HG02763 (cell line): ENCODE results near the gene TTC39A.
"Not testable (repeated sequence)": the region's sequence is repeated elsewhere in the genome, so short reads cannot be mapped to it uniquely, and the experiment has no call there.

Source experiments
- ATAC-seq: cut with Tn5 transposase; IDR thresholded peaks from one replicate; pipeline ENCODE4 v1.9.1; 2021; ENCODE audit warnings: mild to moderate bottlenecking, moderate library complexity; ENCODE audit not compliant: unreplicated experiment

Gene TTC39A

DNA sequence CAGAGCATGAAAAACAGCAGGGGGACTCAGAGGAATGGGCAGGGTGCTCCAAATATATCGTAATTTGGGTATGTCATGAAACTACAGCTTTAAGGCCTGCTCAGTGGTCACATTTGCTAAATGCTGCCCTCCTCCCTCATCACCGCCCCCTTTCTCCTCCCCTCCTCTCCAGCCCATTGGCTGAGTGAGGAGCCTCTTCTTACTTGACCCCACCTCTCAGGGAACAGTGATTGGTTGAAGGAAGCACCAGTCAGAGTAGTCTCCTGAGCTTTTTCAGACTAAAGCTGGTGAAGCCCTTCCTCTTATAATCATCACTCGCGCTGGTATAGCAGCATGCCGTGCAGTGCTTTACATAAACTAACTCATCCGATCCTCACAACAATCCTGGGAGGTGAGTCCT lies 10.0 kb upstream of the TTC39A start:
- ATAC-seq, result no peak

DNA sequence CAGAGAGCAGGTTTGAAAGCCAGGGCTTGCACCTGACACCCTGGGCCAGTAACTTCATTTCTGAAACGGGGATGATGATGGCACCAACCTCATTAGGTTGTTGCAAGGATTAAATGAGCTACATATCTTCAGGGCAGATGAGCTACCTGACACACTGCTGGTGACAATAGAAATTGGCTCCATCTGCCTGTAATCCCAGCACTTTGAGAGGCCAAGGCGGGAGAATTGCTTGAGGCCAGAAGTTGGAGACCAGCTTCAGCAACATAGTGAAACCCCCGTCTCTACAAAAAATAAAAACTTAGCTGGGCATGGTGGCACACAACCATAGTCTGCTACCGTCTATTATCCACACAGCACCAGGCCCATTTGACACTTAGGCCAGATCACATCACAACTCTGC lies 6.3 kb upstream of the TTC39A start:
- no peak for ATAC-seq

- no peak for ATAC-seq
Observed at GRCh38 chr1:51336004-51336403, 5.6 kb upstream of the TTC39A start.

DNA sequence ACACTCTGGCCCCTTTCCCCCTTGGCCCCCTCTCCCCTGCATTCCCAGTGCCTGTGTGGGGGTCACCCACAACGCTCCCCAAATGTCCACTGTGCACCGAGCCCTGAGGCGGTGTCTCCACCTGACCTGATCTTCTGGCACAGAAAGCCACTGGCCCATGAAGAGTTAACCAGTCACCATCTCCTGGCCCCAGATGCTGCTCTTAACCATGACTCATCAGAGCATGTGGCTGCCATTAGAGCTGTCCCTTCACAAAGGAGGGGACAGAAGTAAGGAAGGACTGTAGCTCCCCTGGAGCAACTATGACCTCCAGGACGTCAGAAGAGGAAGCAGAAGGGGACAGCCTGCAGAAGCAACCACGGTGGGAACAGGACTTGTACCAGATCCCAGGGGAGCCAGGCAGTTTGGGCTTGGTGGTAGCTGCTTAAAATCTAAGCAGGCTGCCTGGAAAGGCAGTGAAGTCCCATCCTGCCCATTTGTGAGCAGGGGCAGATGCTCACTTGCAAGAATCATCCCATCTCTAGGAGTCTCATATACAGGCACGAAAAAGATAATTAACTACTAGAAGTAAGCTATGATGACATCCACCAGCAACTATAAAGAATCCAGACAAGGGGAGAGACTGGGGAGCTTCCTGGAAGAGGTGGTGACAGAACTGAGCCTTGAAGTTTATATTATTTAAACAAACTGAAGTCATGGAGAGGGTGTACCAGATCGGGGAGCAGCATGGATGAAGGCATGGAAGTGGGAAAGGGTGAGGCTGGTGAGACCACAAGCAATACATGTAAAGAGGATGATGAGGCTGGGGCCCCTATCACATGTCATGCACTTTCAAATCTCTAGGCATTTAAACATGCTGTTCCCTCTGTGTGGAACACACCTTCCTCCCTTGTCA lies 1.1 kb upstream of the TTC39A start:
- no peak for ATAC-seq

GRCh38 chr1:51329443-51330325 lies 678 bp downstream of the TTC39A start:
- ATAC-seq, result no peak

- no peak for ATAC-seq
Observed at GRCh38 chr1:51328926-51329325, 1.4 kb downstream of the TTC39A start.

- no peak for ATAC-seq
Observed at GRCh38 chr1:51328279-51328678, 2.1 kb downstream of the TTC39A start.

- no peak for ATAC-seq
Observed at GRCh38 chr1:51327386-51327785, 3.0 kb downstream of the TTC39A start.

- no peak for ATAC-seq
Observed at GRCh38 chr1:51326839-51327238, 3.5 kb downstream of the TTC39A start.

DNA sequence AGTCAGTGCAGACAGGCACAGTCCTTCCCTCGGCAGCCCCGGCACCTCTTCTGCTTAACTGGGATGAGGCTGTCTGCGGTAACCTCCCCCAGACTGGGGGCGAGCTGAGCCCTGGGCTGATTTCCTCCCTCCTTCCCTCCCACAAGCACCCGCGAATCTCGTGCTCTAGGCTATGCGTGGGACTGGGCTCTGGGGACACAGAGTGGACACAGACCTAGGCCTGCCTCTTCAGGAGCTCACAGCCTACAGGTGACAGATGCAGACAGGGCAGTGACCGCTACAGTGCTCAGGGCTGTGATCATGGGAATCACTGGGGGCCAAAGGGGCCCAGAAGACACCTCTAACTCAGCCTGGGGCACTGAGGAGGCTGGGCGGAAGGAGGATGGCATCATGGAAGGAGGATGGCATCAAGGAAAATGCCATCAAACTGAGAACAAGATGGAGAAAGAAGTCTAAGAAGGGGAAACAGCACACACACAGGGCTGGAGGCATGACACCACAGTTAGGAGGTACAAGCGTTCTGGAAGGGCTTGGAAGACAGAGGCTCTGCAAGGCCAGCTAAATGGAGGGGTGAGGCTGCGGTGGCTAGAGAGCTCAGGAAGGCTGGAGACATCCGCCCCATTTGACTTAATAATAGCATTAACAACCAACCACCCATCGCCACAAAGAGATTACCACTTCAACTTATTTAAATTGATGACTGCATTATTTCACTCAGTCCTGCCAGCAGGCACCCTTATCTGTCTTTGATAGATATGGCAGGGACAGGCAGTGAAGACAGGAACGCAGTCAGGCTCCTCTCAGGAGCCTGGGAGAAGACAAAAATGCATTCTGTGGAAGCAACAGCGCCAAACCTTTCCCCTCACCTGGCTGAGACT lies 4.2 kb downstream of the TTC39A start:
- ATAC-seq, result no peak

- ATAC-seq, result no peak
Observed at GRCh38 chr1:51325391-51325790, 5.0 kb downstream of the TTC39A start.

DNA sequence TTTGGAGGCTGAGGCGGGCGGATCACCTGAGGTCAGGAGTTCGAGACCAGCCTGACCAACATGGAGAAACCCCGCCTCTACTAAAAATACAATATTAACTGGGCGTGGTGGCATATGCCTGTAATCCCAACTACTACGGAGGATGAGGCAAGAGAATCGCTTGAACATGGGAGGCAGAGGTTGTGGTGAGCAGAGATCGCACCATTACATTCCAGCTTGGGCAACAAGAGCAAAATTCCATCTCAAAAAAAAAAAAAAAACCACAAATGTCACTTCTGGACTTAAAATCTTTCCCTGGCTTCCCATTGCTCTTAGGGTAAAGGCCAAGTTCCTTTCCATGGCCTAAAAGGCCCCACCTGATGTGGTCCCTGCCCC lies 5.4 kb downstream of the TTC39A start:
- not testable (repeated sequence) for ATAC-seq

DNA sequence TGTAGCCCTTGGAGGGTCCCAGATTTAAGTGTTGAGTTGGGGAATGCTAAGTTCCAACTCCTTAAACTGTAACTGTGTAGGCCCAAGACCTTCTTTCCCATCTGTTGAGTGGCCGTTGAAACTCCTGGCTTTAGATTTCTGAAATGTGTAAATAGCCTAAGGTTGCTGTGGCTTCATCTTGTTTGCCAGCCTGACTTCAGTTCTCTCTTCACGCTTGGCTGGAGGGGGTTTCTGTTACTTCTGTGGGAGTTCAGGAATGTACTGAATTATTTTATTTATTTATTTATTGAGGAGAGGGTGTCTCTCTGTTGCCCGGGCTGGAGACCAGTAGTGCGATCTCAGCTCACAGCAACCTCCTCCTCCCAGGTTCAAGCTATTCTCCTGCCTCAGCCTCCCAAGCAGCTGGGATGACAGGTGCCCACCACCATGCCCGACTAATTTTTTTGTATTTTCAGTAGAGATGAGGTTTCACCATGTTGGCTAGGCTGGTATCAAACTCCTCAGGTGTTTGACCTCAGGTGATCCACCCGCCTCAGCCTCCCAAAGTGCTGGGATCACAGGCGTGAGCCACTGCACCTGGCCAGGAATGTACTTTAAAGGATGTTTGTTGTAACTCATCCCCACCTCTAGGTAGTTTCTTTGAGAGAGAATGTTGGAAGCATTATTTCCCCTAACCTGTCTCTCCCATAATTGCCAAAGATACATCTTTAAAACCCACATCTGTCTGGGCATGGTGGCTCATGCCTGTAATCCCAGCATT lies 5.9 kb downstream of the TTC39A start:
- ATAC-seq, result no peak

DNA sequence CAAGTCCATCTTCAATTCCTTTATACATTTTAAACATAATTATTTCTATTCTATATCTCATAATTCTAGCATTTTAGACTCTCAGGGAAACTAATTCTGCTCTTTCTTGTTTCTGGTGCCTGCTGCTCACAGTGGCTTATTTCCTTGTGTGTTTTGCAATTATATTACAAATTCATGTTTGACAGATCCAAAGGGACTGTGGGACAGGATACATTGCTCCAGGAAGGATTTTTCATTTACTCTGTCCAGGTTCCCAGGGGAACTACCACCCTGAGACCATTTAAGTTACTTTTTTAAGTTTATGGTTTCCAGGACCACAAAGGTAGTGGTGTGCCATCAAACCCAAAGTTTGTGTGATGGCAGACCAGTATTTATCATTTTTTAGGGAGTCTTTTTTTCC lies 6.6 kb downstream of the TTC39A start:
- ATAC-seq, result no peak

- ATAC-seq, result no peak
Observed at GRCh38 chr1:51322417-51323101, 7.8 kb downstream of the TTC39A start.

DNA sequence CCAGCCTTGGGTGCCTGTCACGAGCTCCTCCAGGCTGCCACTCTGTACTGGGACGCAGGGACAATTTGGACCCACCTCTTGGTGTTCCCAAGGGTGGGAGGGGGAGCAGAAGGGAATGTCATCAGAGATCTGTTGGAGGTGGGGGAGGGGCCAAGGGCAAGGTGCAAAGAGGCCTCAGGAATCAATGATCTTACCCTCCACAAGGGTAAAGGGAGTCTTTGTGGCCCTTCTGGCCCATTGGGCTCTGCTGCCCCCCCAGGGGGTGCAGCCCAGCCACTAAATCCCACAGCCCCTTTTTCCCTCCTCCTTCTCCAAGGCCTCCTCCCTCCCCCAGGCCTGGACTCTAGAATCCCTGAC lies 8.5 kb downstream of the TTC39A start:
- ATAC-seq, result no peak

GRCh38 chr1:51320967-51321923 lies 9.1 kb downstream of the TTC39A start:
- ATAC-seq, result no peak

- ATAC-seq, result no peak
Observed at GRCh38 chr1:51317798-51318197, 12.6 kb downstream of the TTC39A start.

GRCh38 chr1:51316846-51317120 lies 13.6 kb downstream of the TTC39A start:
- ATAC-seq, result no peak
